ENCODE measurements around the gene MAPK7. TPM values are rescaled to one million over a fixed set of nuclear protein-coding genes. Genes with fewer than 3 reads are reported as not detected.

The MAPK7 gene
- total RNA-seq, 2 experiments from 2014 or later: 8.7 to 10.7 TPM

DNA sequence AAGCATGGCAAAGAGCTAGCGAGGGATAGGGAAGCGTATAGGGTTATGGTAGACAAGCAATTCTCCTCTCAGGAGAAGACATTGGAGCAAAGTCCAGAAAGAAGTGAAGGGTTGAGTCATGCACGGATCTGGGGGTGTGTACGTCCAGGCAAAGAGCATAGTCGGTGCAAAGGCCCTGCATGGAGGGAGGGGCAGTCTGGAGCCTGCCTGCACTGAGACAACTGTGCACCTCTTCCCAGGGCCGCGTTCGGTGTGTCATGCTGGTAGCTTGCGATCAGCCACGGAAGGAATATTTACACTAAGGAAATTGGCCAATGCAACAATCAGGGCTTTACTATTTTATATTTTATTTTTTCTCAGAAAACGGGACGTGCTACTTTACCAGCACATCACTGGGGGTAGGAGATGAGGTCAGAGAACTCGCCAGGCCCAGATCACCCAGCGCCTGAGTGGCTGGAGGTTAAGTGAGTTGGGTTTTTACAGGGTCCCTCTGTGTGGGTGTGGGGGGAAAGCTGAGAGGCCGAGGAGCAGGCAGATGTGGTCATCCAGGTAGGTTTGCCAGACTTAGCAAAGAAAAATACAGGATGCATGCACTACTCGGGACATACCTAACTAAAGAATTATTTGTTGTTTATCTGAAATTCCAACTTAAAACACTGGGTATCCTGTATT lies 9.1 kb upstream of the MAPK7 start:
- no peak for DNase-seq
- no peak overlapping the region for H3K4me3 Mint-ChIP-seq
- CTCF ChIA-PET: interaction anchor here (1.1 to 1.8 kb wide), 4 partner anchors 9 to 78 kb away, joined by 3 to 10 read pairs (median 4); partner anchors contain the start of gene MAPK7
- H3K27me3 Mint-ChIP-seq (ENCODE audit: low read depth): no peaks in the 10 kb centered on the region
- H3K4me1 Mint-ChIP-seq (ENCODE audit: low read depth): peaks cover 22% of the 10 kb centered on the region
- H3K9me3 Mint-ChIP-seq: no peaks in the 10 kb centered on the region
- intact Hi-C loops (cut with micrococcal nuclease): loop anchor here (10.0 kb wide), 1 partner anchor 606 kb away; the partner anchor contains the start of gene AKAP10
- H3K36me3 Mint-ChIP-seq (ENCODE audit: low read depth): no peaks in the 10 kb centered on the region
- no peak overlapping the region for H3K27ac Mint-ChIP-seq

DNA sequence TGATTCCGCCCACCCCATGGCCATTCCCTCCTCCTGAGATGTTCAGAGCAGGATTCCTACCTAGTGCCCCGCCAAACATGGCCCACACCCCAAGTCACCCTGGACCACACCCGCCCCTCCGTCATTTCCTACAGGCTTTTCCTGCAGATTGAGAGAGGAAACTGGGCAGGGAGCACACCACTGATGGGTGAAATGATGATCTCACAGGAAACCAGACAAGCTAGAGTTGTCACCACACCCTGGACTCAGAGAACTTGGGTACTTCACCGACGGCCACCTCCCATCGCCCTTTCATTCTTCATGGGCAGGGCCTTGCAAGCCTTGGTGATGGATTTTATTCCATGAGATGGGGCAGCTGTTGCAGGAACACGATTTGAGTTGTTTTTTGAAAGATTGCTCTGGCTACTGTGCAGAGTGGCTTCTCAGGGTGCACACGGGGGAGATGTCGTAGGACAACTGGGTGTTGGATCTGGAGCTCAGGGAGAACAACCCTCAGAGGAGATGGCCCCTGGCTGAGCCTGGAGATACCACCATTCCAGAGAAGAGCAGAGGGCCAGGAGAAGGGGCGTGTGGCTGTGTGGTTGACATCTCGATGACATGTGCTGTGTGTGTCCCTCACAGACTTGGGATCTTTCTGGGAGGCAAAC lies 8.3 kb upstream of the MAPK7 start:
- H3K4me1 Mint-ChIP-seq (ENCODE audit: low read depth): peaks cover 22% of the 10 kb centered on the region
- H3K4me3 Mint-ChIP-seq: no peak overlapping the region
- no peaks in the 10 kb centered on the region for H3K36me3 Mint-ChIP-seq (ENCODE audit: low read depth)
- H3K9me3 Mint-ChIP-seq: no peaks in the 10 kb centered on the region
- no peaks in the 10 kb centered on the region for H3K27me3 Mint-ChIP-seq (ENCODE audit: low read depth)
- peak; percentile 21 for DNase-seq
- intact Hi-C loops (cut with micrococcal nuclease): loop anchor here (10.0 kb wide), 1 partner anchor 605 kb away; the partner anchor contains the start of gene AKAP10
- H3K27ac Mint-ChIP-seq: no peak overlapping the region
- CTCF ChIA-PET: interaction anchor here (1.8 kb wide), 1 partner anchor 77 kb away, joined by 10 read pairs; no protein-coding TSS in a partner anchor

- Mint-ChIP-seq H3K27me3 (ENCODE audit: low read depth) (no peaks in the 10 kb centered on the region), H3K4me3 (no peak overlapping the region), H3K36me3 (ENCODE audit: low read depth) (no peaks in the 10 kb centered on the region), H3K27ac (no peak overlapping the region), H3K9me3 (no peaks in the 10 kb centered on the region), H3K4me1 (ENCODE audit: low read depth) (peaks cover 22% of the 10 kb centered on the region)
- CTCF ChIA-PET: interaction anchor here (1.0 to 1.8 kb wide), 2 partner anchors 8 to 77 kb away, joined by 6 to 10 read pairs; partner anchors contain the start of gene B9D1
- intact Hi-C loops (cut with micrococcal nuclease): no loop called here
- DNase-seq: peak; percentile 18
Observed at GRCh38 chr17:19370493-19370960, 7.8 kb upstream of the MAPK7 start.

DNA sequence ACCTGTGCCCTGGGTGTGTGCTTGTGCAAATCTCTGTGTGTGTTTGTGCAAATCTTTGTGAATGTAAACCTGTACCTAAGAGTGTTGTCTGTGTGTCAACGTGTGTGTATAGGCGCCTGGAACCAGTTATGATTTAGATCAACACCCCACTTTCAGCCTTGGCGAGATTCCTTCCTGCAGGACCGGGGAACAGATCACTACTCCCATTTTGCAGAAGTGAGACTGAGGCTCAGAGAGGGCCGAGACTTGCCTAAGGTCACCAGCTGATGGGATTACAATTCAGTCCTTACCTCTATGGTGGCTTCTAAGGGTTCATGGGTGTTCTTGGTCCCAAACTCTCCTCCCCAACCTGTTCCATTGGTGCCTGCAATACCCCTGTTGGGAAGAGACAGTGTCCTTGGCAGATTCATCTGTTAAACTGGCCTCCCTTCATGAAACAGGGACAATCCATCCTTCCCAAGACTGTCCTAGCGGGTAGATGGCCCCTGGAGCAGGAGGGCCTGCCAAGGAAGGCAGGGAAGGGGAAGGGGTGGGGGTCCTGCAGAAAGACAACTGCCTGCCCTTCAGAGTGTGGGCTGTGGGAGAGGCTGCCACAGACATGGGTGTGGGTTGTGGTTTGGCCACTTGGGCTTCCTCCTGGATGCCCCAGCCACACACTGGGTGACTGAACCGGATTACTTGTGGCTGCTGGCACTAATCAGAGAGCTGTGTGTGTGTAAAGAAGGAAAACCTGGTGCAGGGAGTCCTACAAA lies 6.9 kb upstream of the MAPK7 start:
- H3K9me3 Mint-ChIP-seq: no peaks in the 10 kb centered on the region
- CTCF ChIA-PET: interaction anchor here (0.5 to 1.0 kb wide), 2 partner anchors 9 to 135 kb away, joined by 3 to 6 read pairs; partner anchors contain the start of gene B9D1
- H3K27ac Mint-ChIP-seq: no peak overlapping the region
- intact Hi-C loops (cut with micrococcal nuclease): no loop called here
- DNase-seq: no peak
- peaks cover 25% of the 10 kb centered on the region for H3K4me1 Mint-ChIP-seq (ENCODE audit: low read depth)
- H3K4me3 Mint-ChIP-seq: no peak overlapping the region
- H3K36me3 Mint-ChIP-seq (ENCODE audit: low read depth): no peaks in the 10 kb centered on the region
- no peaks in the 10 kb centered on the region for H3K27me3 Mint-ChIP-seq (ENCODE audit: low read depth)

DNA sequence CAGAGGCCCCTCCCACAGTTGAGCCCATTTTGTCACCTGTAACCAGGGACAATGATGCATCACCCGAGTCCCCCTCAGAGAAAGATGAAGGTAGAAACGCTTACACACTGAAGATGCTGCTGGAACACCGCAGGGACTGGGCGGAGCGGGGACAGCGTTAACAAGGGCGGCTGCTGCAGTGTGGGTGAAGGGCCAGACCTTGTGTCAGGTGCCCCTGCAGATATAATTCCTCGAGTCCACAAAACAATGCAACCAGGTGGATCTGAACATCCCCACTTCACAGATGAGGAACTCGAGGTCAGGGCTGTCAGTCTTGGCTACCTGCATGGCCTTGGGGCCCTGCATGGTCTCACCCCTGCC lies 6.3 kb upstream of the MAPK7 start:
- no peak overlapping the region for H3K27ac Mint-ChIP-seq
- H3K36me3 Mint-ChIP-seq (ENCODE audit: low read depth): no peaks in the 10 kb centered on the region
- no peaks in the 10 kb centered on the region for H3K9me3 Mint-ChIP-seq
- H3K27me3 Mint-ChIP-seq (ENCODE audit: low read depth): no peaks in the 10 kb centered on the region
- H3K4me3 Mint-ChIP-seq: no peak overlapping the region
- no peak for DNase-seq
- intact Hi-C loops (cut with micrococcal nuclease): no loop called here
- CTCF ChIA-PET: interaction anchor here (0.5 to 1.0 kb wide), 2 partner anchors 9 to 135 kb away, joined by 3 to 4 read pairs; no protein-coding TSS in a partner anchor
- peaks cover 29% of the 10 kb centered on the region for H3K4me1 Mint-ChIP-seq (ENCODE audit: low read depth)

GRCh38 chr17:19372439-19372838 lies 5.9 kb upstream of the MAPK7 start:
- H3K4me1 Mint-ChIP-seq (ENCODE audit: low read depth): peaks cover 30% of the 10 kb centered on the region
- H3K4me3 Mint-ChIP-seq: no peak overlapping the region

DNA sequence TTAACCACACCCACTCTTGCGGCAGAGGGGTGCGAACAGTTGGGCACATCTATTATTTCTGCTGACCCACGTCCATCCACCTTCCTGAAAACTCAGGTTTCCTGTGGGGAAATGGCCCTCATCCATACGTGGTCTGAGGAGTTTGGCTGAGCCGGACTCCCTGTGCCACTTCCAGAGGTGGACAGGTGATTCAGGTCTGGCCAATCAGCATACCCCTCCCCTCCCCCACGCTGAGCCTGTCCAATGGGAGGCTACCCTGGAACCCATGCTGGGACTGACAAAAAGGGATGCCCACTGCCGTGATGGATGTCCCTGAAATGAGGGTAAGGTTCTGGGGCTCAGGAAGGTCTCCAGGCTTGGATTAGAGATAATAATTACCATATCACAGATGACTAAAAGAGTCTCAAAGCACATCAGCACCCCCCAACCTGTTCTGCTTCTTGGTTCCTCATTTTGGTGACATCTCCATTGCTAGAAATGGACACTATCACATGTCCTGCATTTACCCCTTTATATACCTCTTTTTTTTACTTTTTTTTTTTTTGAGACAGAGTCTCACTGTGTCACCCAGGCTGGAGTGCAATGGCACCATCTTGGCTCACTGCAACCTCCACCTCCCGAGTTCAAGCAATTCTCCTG lies 5.3 kb upstream of the MAPK7 start:
- H3K36me3 Mint-ChIP-seq (ENCODE audit: low read depth): no peaks in the 10 kb centered on the region
- CTCF ChIA-PET: interaction anchor here (1.0 kb wide), 1 partner anchor 10 kb away, joined by 4 read pairs; no protein-coding TSS in a partner anchor
- no peaks in the 10 kb centered on the region for H3K27me3 Mint-ChIP-seq (ENCODE audit: low read depth)
- intact Hi-C loops (cut with micrococcal nuclease): no loop called here
- H3K27ac Mint-ChIP-seq: no peak overlapping the region
- H3K4me1 Mint-ChIP-seq (ENCODE audit: low read depth): peaks cover 30% of the 10 kb centered on the region
- no peaks in the 10 kb centered on the region for H3K9me3 Mint-ChIP-seq
- no peak for DNase-seq
- H3K4me3 Mint-ChIP-seq: no peak overlapping the region

More at GRCh38 chr17:19372439-19372838, 5.9 kb upstream of the MAPK7 start:
- no peaks in the 10 kb centered on the region for H3K9me3 Mint-ChIP-seq
- no peak for DNase-seq
- H3K36me3 Mint-ChIP-seq (ENCODE audit: low read depth): no peaks in the 10 kb centered on the region
- intact Hi-C loops (cut with micrococcal nuclease): no loop called here
- H3K27ac Mint-ChIP-seq: no peak overlapping the region
- CTCF ChIA-PET: interaction anchor here (0.5 to 1.0 kb wide), 2 partner anchors 9 to 134 kb away, joined by 3 to 4 read pairs; no protein-coding TSS in a partner anchor
- H3K27me3 Mint-ChIP-seq (ENCODE audit: low read depth): no peaks in the 10 kb centered on the region

DNA sequence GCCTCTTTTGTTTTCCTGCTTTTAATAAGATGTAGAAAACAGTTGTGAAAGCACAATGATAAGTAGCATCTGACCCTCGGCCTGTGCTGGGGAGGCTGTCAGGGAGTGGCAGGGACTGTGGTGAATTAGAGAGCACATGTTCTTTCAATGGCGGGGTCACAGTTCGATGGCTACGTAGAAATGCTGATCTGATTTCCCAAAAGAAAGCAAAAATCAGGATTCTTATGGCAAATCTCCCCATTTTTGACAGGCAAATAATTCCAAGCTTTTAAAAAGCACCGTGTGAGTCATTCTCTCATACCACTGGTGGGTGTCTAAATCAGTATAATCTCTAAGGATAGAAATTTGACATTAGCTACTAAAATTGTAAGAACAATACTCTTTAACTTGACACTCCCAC lies 4.2 kb upstream of the MAPK7 start:
- Mint-ChIP-seq H3K9me3 (no peaks in the 10 kb centered on the region), H3K27me3 (ENCODE audit: low read depth) (no peaks in the 10 kb centered on the region), H3K4me1 (ENCODE audit: low read depth) (peaks cover 28% of the 10 kb centered on the region), H3K27ac (no peak overlapping the region), H3K36me3 (ENCODE audit: low read depth) (no peaks in the 10 kb centered on the region), H3K4me3 (no peak overlapping the region)
- CTCF ChIA-PET: interaction anchor here (1.8 kb wide), 1 partner anchor 9 kb away, joined by 4 read pairs; no protein-coding TSS in a partner anchor
- DNase-seq: no peak
- intact Hi-C loops (cut with micrococcal nuclease): no loop called here

- Mint-ChIP-seq H3K27me3 (ENCODE audit: low read depth) (no peaks in the 10 kb centered on the region), H3K36me3 (ENCODE audit: low read depth) (peaks cover 7% of the 10 kb centered on the region), H3K4me1 (ENCODE audit: low read depth) (peaks cover 14% of the 10 kb centered on the region), H3K4me3 (peak overlapping the region; percentile 32), H3K27ac (no peak overlapping the region), H3K9me3 (no peaks in the 10 kb centered on the region)
- intact Hi-C loops (cut with micrococcal nuclease): loop anchor here (5.0 kb wide), 4 partner anchors 72 to 1553 kb away; no protein-coding TSS in a partner anchor
- DNase-seq: no peak
- CTCF ChIA-PET: no interaction called here
Observed at GRCh38 chr17:19375732-19376131, 2.6 kb upstream of the MAPK7 start.

DNA sequence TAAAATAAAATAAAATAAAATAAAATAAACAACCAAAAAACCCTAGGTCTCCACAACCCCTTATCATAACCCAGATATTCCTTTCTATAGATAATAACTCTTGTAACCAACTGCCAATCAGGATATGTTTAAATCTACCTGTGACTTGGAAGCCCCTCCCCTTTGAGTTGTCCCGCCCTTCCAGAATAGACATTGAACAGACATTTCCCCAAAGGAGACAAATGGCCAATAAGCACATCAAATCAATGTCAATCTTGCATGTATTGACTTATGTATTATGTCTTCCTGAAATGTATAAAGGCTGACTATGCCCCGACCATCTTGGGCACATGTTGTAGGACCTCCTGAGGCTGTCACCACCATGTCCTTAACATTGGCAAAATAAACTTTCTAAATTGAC lies 1.5 kb upstream of the MAPK7 start:
- peak; percentile 38 for DNase-seq
- Mint-ChIP-seq H3K4me1 (ENCODE audit: low read depth) (peaks cover 8% of the 10 kb centered on the region), H3K27ac (peak overlapping the region; percentile 97), H3K27me3 (ENCODE audit: low read depth) (no peaks in the 10 kb centered on the region), H3K4me3 (peak overlapping the region; percentile 99), H3K9me3 (no peaks in the 10 kb centered on the region), H3K36me3 (ENCODE audit: low read depth) (peaks cover 12% of the 10 kb centered on the region)
- intact Hi-C loops (cut with micrococcal nuclease): loop anchor here (5.0 kb wide), 4 partner anchors 70 to 1555 kb away; no protein-coding TSS in a partner anchor
- CTCF ChIA-PET: interaction anchor here (1.9 to 4.6 kb wide), 3 partner anchors 8 to 70 kb away, joined by 5 to 46 read pairs (median 10); partner anchors contain the start of gene B9D1

DNA sequence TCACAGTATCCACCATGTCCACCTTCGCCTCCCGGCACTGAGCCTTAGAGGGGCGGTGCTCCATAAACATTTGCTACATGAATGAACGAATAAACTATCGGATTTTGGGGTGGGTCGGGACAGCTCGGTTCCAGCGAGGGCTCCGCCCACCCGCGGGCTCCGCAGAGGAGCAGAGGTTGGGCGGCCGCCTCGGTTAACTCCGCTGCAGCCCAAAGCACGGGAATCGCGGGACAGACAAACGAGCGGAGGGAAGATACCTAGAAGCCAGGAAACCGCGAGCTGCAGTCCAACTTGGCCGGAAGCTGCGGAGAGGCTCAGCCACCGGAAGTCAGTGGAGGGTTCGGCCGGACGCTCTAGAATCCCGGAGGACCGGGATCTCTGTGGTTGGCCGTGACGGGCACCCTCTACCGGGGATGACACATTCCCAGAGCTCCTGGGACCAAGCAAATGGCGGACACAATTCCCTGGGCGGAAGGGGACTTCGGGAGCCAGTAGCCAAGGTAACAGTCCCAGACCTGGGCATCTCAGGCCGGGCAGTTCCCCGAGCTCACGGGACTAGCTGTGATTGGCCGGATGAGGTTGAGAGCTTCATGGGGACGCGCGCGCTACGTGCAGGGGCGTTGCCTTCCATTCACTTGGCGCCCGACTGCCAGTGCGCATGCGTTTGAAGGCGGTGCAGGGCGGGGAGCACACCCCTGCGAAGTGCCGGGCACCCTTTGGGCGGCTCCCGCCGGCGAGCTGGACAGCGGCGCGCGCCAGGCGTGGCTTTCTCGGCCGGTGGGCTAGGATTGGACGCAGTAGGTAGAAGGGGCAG lies 489 bp upstream of the MAPK7 start:
- CTCF ChIA-PET: interaction anchor here (0.9 to 4.6 kb wide), 7 partner anchors 9 to 385 kb away, joined by 3 to 46 read pairs (median 5); partner anchors contain the start of gene B9D1

More for the DNA sequence above, 489 bp upstream of the MAPK7 start:
- peaks cover 8% of the 10 kb centered on the region for H3K4me1 Mint-ChIP-seq (ENCODE audit: low read depth)
- no peaks in the 10 kb centered on the region for H3K27me3 Mint-ChIP-seq (ENCODE audit: low read depth)
- intact Hi-C loops (cut with micrococcal nuclease): loop anchor here (1.0 to 5.0 kb wide), 6 partner anchors 16 to 1556 kb away; partner anchors contain the start of genes ALDH3A2 and B9D1
- peak overlapping the region; percentile 97 for H3K27ac Mint-ChIP-seq
- peaks cover 12% of the 10 kb centered on the region for H3K36me3 Mint-ChIP-seq (ENCODE audit: low read depth)
- H3K4me3 Mint-ChIP-seq: peak overlapping the region; percentile 99
- H3K9me3 Mint-ChIP-seq: no peaks in the 10 kb centered on the region
- peak; percentile 95 for DNase-seq
